SK-N-MC (cell line): ENCODE data around the gene TGM4.

ENCODE experiments used
- EZH2 ChIP-seq: fragments of 200-600 bp; sonication (generic); IDR thresholded peaks from one replicate; pipeline ENCODE4 v1.6.1; 2017; ENCODE audit warnings: antibody characterized with exemption
- POLR2AphosphoS5 ChIP-seq: IDR thresholded peaks from 2 replicates; pipeline ENCODE4 v1.6.1; 2012; ENCODE audit warnings: mild to moderate bottlenecking, low read depth, low read length, borderline replicate concordance

DNA sequence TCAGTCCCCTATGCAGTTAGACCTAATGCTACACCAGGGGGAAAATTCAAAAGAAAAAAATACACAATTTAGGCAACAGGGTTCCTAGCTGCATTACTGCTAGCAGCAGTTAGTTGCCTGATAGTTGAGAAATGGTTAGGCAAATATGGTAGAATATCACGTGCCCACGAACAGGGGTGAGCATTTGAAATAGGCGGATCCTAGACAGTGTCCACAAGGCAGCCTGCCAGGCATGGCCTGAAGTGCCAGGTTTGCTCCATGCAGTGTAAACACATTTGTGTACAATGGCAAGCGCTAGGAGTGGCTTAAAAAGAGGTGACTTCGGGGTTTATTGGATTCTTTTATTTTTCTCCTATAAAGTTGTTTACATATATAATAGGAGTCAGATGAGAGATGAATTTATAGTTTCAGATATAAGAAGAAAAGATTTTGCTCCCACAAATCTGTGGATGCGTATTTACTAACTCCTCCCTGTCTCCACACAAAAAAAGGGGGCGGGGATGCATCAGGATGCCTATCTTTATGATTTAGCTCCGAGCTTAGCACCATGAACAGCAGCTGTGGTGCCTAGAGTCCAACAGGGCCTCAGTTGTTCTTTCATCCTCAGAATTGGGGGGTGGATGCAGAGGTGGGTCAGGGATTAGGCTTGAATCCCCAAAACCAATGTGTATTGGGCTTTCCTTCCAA, 3.9 kb upstream of the TGM4 start:
- TF ChIP-seq EZH2 = no peak
- TF ChIP-seq POLR2AphosphoS5 = no peak
